ENCODE results near the gene GATA5. TPM values are rescaled to one million over a fixed set of nuclear protein-coding genes. Genes with fewer than 3 reads are reported as not detected.

Gene GATA5
- total and polyA plus RNA-seq, 10 of the 15 experiments (the other 5 are each of a cell fraction or from before 2014, with no cell fraction given), result not detected

GRCh38 chr20:62457831-62458230 is 18.0 kb downstream of the GATA5 start:
- TF ChIP-seq EP300 (IDR thresholded peaks at IDR 0.05; ENCODE audit: borderline replicate concordance in 1 of 2, control insufficient read depth in 1 of 2, low read depth in 2 of 2, low read length in 2 of 2) (no peak), SIX5 (IDR thresholded peaks at IDR 0.05; ENCODE audit: low read depth, low read length, severe bottlenecking) (no peak), TCF7 (IDR thresholded peaks at IDR 0.05; ENCODE audit: borderline replicate concordance) (no peak), EGR1 (IDR thresholded peaks at IDR 0.05; ENCODE audit: borderline replicate concordance in 1 of 2, low read depth in 2 of 2, low read length in 2 of 2) (no peak), HDGF (IDR thresholded peaks at IDR 0.05) (no peak)
- DNase-seq (ENCODE audit: low read depth, low spot score) (no peak), ATAC-seq (no peak), FAIRE-seq (no peak)
- RAD21 ChIA-PET (ENCODE audit: unreplicated experiment), result no interaction called here
- SMC1A ChIA-PET (ENCODE audit: uncharacterized antibody, unreplicated experiment), result no interaction called here
- Histone ChIP-seq H3K4me3 (no peak overlapping the region), H3K79me2 (ENCODE audit: control insufficient read depth, insufficient read depth, low read length) (no peaks in the 10 kb centered on the region), H3K36me3 (ENCODE audit: control insufficient read depth in 2 of 2, insufficient read depth in 2 of 2, low read length in 1 of 2) (no peaks in the 10 kb centered on the region), H3K27me3 (replicated peaks in 1 of 2; ENCODE audit: control insufficient read depth in 2 of 2, insufficient read depth in 2 of 2, low read length in 1 of 2) (peaks cover 0 to 3% of the 10 kb centered on the region in 2 experiments; a peak in 3 of 4 replicates), H3K27ac (ENCODE audit: control insufficient read depth, insufficient read depth) (no peak overlapping the region), H3K9ac (ENCODE audit: control insufficient read depth, insufficient read depth, low read length) (no peak overlapping the region), H3K4me2 (ENCODE audit: control insufficient read depth, insufficient read depth) (no peak overlapping the region), H3K9me3 (replicated peaks; ENCODE audit: control insufficient read depth, insufficient read depth, low read length) (no peaks in the 10 kb centered on the region), H4K20me1 (ENCODE audit: control insufficient read depth, insufficient read depth) (no peaks in the 10 kb centered on the region), H2AFZ (ENCODE audit: control insufficient read depth, low read depth, low read length) (no peak overlapping the region), H3K4me1 (ENCODE audit: control insufficient read depth, insufficient read depth, low read length) (no peaks in the 10 kb centered on the region)
- POLR2A ChIA-PET, result no interaction called here
- in situ Hi-C loops (cut with MboI) (no loop called here), intact Hi-C loops (cut with micrococcal nuclease; ENCODE audit: unreplicated experiment) (no loop called here)
- CTCF ChIA-PET, result no interaction called here
- no TSS peak for BruUV-seq (replicated peaks)
- 48% methylated on average over 15 of the region's 20 CpGs for WGBS (ENCODE audit: insufficient coverage, insufficient replicate concordance, low lambda C conversion rate, missing lambda C conversion rate)

DNA sequence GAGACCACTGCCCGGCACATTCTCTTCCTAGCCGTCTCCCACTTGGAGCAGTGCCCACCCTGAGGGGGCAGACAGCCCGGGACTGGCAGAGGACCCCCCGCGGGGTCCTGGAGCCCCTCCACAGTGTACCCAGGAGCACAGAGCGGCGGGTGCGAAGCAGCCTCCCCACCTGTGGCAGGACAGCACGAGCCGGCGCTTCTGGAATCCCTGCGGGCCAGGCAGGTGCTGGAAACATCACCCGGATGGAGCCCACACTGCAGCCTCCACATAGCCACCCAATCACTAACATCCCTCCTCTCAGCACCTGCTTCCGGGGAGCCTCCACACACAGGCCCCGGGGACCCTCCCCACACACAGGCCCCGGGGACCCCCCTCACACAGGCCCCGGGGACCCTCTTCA is 18.7 kb downstream of the GATA5 start:
- Histone ChIP-seq H3K4me3 (no peak overlapping the region), H3K9me3 (replicated peaks; ENCODE audit: control insufficient read depth, insufficient read depth, low read length) (no peaks in the 10 kb centered on the region), H3K9ac (ENCODE audit: control insufficient read depth, insufficient read depth, low read length) (no peak overlapping the region), H4K20me1 (ENCODE audit: control insufficient read depth, insufficient read depth) (no peaks in the 10 kb centered on the region), H3K79me2 (ENCODE audit: control insufficient read depth, insufficient read depth, low read length) (no peaks in the 10 kb centered on the region), H3K4me2 (ENCODE audit: control insufficient read depth, insufficient read depth) (no peak overlapping the region), H3K36me3 (ENCODE audit: control insufficient read depth in 2 of 2, insufficient read depth in 2 of 2, low read length in 1 of 2) (no peaks in the 10 kb centered on the region), H3K4me1 (ENCODE audit: control insufficient read depth, insufficient read depth, low read length) (no peaks in the 10 kb centered on the region), H2AFZ (ENCODE audit: control insufficient read depth, low read depth, low read length) (no peak overlapping the region), H3K27ac (ENCODE audit: control insufficient read depth, insufficient read depth) (no peak overlapping the region), H3K27me3 (replicated peaks in 1 of 2; ENCODE audit: control insufficient read depth in 2 of 2, insufficient read depth in 2 of 2, low read length in 1 of 2) (peaks cover 0 to 5% of the 10 kb centered on the region in 2 experiments; a peak in 3 of 4 replicates)
- no TSS peak for BruUV-seq (replicated peaks)
- CTCF ChIA-PET, result no interaction called here
- SMC1A ChIA-PET (ENCODE audit: uncharacterized antibody, unreplicated experiment), result no interaction called here
- TF ChIP-seq BCL3 (IDR thresholded peaks at IDR 0.05; ENCODE audit: borderline replicate concordance, insufficient read depth, low read depth, low read length, poor library complexity, severe bottlenecking), result no peak
- TF ChIP-seq, protein P1, sequence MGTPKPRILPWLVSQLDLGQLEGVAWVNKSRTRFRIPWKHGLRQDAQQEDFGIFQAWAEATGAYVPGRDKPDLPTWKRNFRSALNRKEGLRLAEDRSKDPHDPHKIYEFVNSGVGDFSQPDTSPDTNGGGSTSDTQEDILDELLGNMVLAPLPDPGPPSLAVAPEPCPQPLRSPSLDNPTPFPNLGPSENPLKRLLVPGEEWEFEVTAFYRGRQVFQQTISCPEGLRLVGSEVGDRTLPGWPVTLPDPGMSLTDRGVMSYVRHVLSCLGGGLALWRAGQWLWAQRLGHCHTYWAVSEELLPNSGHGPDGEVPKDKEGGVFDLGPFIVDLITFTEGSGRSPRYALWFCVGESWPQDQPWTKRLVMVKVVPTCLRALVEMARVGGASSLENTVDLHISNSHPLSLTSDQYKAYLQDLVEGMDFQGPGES (IDR thresholded peaks at IDR 0.05), result no peak
- TF ChIP-seq BHLHE40 (IDR thresholded peaks at IDR 0.05; ENCODE audit: borderline replicate concordance in 1 of 2, low read depth in 2 of 2, low read length in 1 of 2), result no peak
- no peak for TF ChIP-seq MAX (IDR thresholded peaks at IDR 0.05; ENCODE audit: low read depth, low read length)
- TF ChIP-seq ETV6 (conservative IDR thresholded peaks at IDR 0.05 in 1 of 2, IDR thresholded peaks at IDR 0.05 in 1 of 2; ENCODE audit: borderline replicate concordance in 1 of 2, low read depth in 1 of 2), result no peak
- TF ChIP-seq FOXK2 (IDR thresholded peaks at IDR 0.05), result no peak
- TF ChIP-seq, protein P2, sequence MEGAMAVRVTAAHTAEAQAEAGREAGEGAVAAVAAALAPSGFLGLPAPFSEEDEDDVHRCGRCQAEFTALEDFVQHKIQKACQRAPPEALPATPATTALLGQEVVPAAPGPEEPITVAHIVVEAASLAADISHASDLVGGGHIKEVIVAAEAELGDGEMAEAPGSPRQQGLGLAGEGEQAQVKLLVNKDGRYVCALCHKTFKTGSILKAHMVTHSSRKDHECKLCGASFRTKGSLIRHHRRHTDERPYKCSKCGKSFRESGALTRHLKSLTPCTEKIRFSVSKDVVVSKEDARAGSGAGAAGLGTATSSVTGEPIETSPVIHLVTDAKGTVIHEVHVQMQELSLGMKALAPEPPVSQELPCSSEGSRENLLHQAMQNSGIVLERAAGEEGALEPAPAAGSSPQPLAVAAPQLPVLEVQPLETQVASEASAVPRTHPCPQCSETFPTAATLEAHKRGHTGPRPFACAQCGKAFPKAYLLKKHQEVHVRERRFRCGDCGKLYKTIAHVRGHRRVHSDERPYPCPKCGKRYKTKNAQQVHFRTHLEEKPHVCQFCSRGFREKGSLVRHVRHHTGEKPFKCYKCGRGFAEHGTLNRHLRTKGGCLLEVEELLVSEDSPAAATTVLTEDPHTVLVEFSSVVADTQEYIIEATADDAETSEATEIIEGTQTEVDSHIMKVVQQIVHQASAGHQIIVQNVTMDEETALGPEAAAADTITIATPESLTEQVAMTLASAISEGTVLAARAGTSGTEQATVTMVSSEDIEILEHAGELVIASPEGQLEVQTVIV (IDR thresholded peaks at IDR 0.05; ENCODE audit: borderline replicate concordance, partially characterized antibody), result no peak
- 47% methylated on average over 15 of the region's 17 CpGs for WGBS (ENCODE audit: insufficient coverage, insufficient replicate concordance, low lambda C conversion rate, missing lambda C conversion rate)
- POLR2A ChIA-PET, result no interaction called here
- no peak for FAIRE-seq
- no peak for ATAC-seq
- no peak for DNase-seq (ENCODE audit: low read depth, low spot score)
- in situ Hi-C loops (cut with MboI) (no loop called here), intact Hi-C loops (cut with micrococcal nuclease; ENCODE audit: unreplicated experiment) (no loop called here)
- RAD21 ChIA-PET (ENCODE audit: unreplicated experiment), result no interaction called here
